GM23338 (cell line): ENCODE data around the gene FAM98C. TPM values are rescaled to one million over a fixed set of nuclear protein-coding genes. Genes with fewer than 3 reads are reported as not detected.
"Not testable (repeated sequence)": the region's sequence is repeated elsewhere in the genome, so short reads cannot be mapped to it uniquely, and the experiment has no call there.

Experiments
- ATAC-seq: fragments of 200-7000 bp; cut with Tn5 transposase; 3 replicates; pipeline ENCODE4 v1.9.1; 2020
- DNase-seq: peaks from one replicate; pipeline ENCODE4 v3.0.0-alpha.2; 2015; ENCODE audit warnings: low spot score
- H2AFZ ChIP-seq: fragments of 200-600 bp; sonication (generic); 2 replicates; pipeline ENCODE4 v1.8.0; 2016; ENCODE audit warnings: antibody characterized with exemption, mild to moderate bottlenecking, moderate library complexity
- H3F3A ChIP-seq: fragments of 200-600 bp; sonication (generic); replicated peaks from 2 replicates; pipeline ENCODE4 v1.8.0; 2017; ENCODE audit warnings: antibody characterized with exemption, mixed run types, low read depth
- H3K27ac ChIP-seq: fragments of 200-600 bp; sonication (generic); 2 replicates; pipeline ENCODE4 v1.6.1; 2016; ENCODE audit warnings: low read depth
- H3K27me3 ChIP-seq: fragments of 200-600 bp; sonication (generic); 2 replicates; pipeline ENCODE4 v1.8.0; 2016; ENCODE audit warnings: mild to moderate bottlenecking, mixed run types, moderate library complexity; ENCODE audit not compliant: insufficient read depth
- H3K36me3 ChIP-seq: fragments of 200-600 bp; sonication (generic); 2 replicates; pipeline ENCODE4 v1.8.0; 2016; ENCODE audit warnings: mild to moderate bottlenecking; ENCODE audit not compliant: insufficient read depth
- H3K4me1 ChIP-seq: fragments of 200-600 bp; sonication (generic); 2 replicates; pipeline ENCODE4 v1.8.0; 2016; ENCODE audit warnings: mild to moderate bottlenecking, moderate library complexity; ENCODE audit not compliant: insufficient read depth
- H3K4me2 ChIP-seq: fragments of 200-600 bp; sonication (generic); 2 replicates; pipeline ENCODE4 v1.7.1; 2017; ENCODE audit warnings: mixed run types
- H3K4me3 ChIP-seq: fragments of 200-600 bp; sonication (generic); 2 replicates; pipeline ENCODE4 v1.6.1; 2016; ENCODE audit warnings: mixed run types
- H3K79me2 ChIP-seq: fragments of 200-600 bp; sonication (generic); replicated peaks from 2 replicates; pipeline ENCODE4 v1.8.0; 2017; ENCODE audit warnings: mild to moderate bottlenecking; ENCODE audit not compliant: insufficient read depth
- H3K9me2 ChIP-seq: fragments of 200-600 bp; sonication (generic); 2 replicates; pipeline ENCODE4 v1.8.0; 2017; ENCODE audit not compliant: insufficient read depth
- H4K20me1 ChIP-seq: fragments of 200-600 bp; sonication (generic); replicated peaks from 2 replicates; pipeline ENCODE4 v1.8.0; 2017; ENCODE audit warnings: mild to moderate bottlenecking; ENCODE audit not compliant: insufficient read depth
- H3K27ac Mint-ChIP-seq: 2 replicates; pipeline ENCODE4 v1.8.0; 2020; ENCODE audit warnings: inconsistent platforms, mild to moderate bottlenecking, moderate library complexity, mixed read lengths
- H3K27me3 Mint-ChIP-seq: 3 replicates; pipeline ENCODE4 v1.8.0; 2022; ENCODE audit warnings: low read depth, mild to moderate bottlenecking, moderate library complexity, mixed read lengths, inconsistent platforms; ENCODE audit not compliant: insufficient read depth, poor library complexity
- H3K36me3 Mint-ChIP-seq: 3 replicates; pipeline ENCODE4 v1.8.0; 2021; ENCODE audit warnings: low read depth, mild to moderate bottlenecking, inconsistent platforms, moderate library complexity, mixed read lengths
- H3K4me1 Mint-ChIP-seq: 3 replicates; pipeline ENCODE4 v1.8.0; 2020; ENCODE audit warnings: mild to moderate bottlenecking, inconsistent platforms, mixed read lengths
- H3K4me3 Mint-ChIP-seq: 3 replicates; pipeline ENCODE4 v1.8.0; 2021; ENCODE audit warnings: moderate library complexity, mild to moderate bottlenecking, inconsistent platforms, mixed read lengths
- H3K9me3 Mint-ChIP-seq: 3 replicates; pipeline ENCODE4 v1.8.0; 2020; ENCODE audit warnings: moderate library complexity, mild to moderate bottlenecking, inconsistent platforms, mixed read lengths
- CTCF ChIP-seq, 2 experiments: fragments of 200-600 bp in 1 of 2; sonication (generic) in 1 of 2; conservative IDR thresholded peaks; 2 replicates each; pipeline versions ENCODE4 v1.5.1 to v1.6.1; 2016 to 2017; ENCODE audit warnings: antibody characterized with exemption in 2 of 2, low read depth in 2 of 2, mild to moderate bottlenecking in 2 of 2, moderate library complexity in 1 of 2
- ETS1 ChIP-seq: IDR thresholded peaks from 2 replicates; pipeline ENCODE4 v1.6.1; 2016; ENCODE audit warnings: antibody characterized with exemption
- POLR2AphosphoS5 ChIP-seq: IDR thresholded peaks from 2 replicates; pipeline ENCODE4 v1.6.1; 2016; ENCODE audit warnings: antibody characterized with exemption, low read depth
- ZNF331 ChIP-seq: fragments of 250-450 bp; sonication (Bioruptor Pico); IDR thresholded peaks from 2 replicates; pipeline ENCODE4 v1.5.0; 2020; ENCODE audit warnings: low read depth, mild to moderate bottlenecking, moderate library complexity
- polyA plus RNA-seq: library from polyadenylated mRNA; unstranded; fragments of >200 nt; fragmentation: Nextera tagmentation; extraction: Ambion mirVana; gene quantifications from 2 replicates; pipeline ENCODE4 v1.2.1, GENCODE V29; 2016
- total RNA-seq: library from RNA; depleted of rRNA; stranded (reverse); fragments of >200 nt; shearing (Covaris generic); gene quantifications from 2 replicates; pipeline ENCODE4 v1.2.3, GENCODE V29; 2014

The FAM98C gene
- total and polyA plus RNA-seq, 2 experiments from 2014 or later, result 4.3 to 7.6 TPM

- peak overlapping the region; percentile 92 for H3K27ac ChIP-seq
- H3K27me3 Mint-ChIP-seq, result peaks cover 28% of the 10 kb centered on the region
- H4K20me1 ChIP-seq, result no peaks in the 10 kb centered on the region; the same call in 1 of the 2 replicates
- peak overlapping the region; percentile 92 for H3K27ac Mint-ChIP-seq
- H3K4me1 ChIP-seq, result peaks cover 12% of the 10 kb centered on the region
- H2AFZ ChIP-seq, result peak overlapping the region; percentile 92
- H3K9me2 ChIP-seq, result no peaks in the 10 kb centered on the region
- peak overlapping the region; percentile 91 for H3K4me3 Mint-ChIP-seq
- H3K36me3 ChIP-seq, result no peaks in the 10 kb centered on the region
- peaks cover 7% of the 10 kb centered on the region; the same call in 2 of the 3 replicates for H3K9me3 Mint-ChIP-seq
- H3K4me2 ChIP-seq, result peak overlapping the region; percentile 90
- H3K79me2 ChIP-seq, result no peaks in the 10 kb centered on the region
- ATAC-seq, result peak; percentile 77
- 0 out of 2 replicates have a peak, but pooled peaks cover 11% of the 10 kb centered on the region for H3F3A ChIP-seq
- peaks cover 14% of the 10 kb centered on the region for H3K4me1 Mint-ChIP-seq
- peak; percentile 97 for DNase-seq
- H3K27me3 ChIP-seq, result peaks cover 29% of the 10 kb centered on the region
- no peak for TF ChIP-seq ZNF331 (CRISPR knock-in tag)
- no peak for TF ChIP-seq ETS1
- no peak for TF ChIP-seq CTCF (conservative IDR thresholded peaks at IDR 0.05; ENCODE audit: low read depth in 2 of 2)
- TF ChIP-seq POLR2AphosphoS5, result peak; percentile 81
- H3K4me3 ChIP-seq, result peak overlapping the region; percentile 92
- H3K36me3 Mint-ChIP-seq, result no peaks in the 10 kb centered on the region; the same call in 2 of the 3 replicates
Measured at GRCh38 chr19:38362076-38362945, 40.6 kb upstream of the FAM98C start.

- not testable (repeated sequence) for H3K9me2 ChIP-seq, H4K20me1 ChIP-seq, H3K9me3 Mint-ChIP-seq, H3K36me3 ChIP-seq, H3K27ac Mint-ChIP-seq, H2AFZ ChIP-seq, ATAC-seq, H3K36me3 Mint-ChIP-seq, H3K79me2 ChIP-seq, H3K27ac ChIP-seq, DNase-seq
- H3K4me1 ChIP-seq, result peaks cover 12% of the 10 kb centered on the region
- H3K27me3 Mint-ChIP-seq, result peaks cover 24% of the 10 kb centered on the region
- H3F3A ChIP-seq, result 0 out of 2 replicates have a peak, but pooled peaks cover 11% of the 10 kb centered on the region
- H3K4me1 Mint-ChIP-seq, result peaks cover 14% of the 10 kb centered on the region
- H3K4me2 ChIP-seq, result peak overlapping the region; percentile 90
- peak overlapping the region; percentile 92 for H3K4me3 ChIP-seq
- H3K4me3 Mint-ChIP-seq, result peak overlapping the region; percentile 91; the same call in 2 of the 3 replicates
- H3K27me3 ChIP-seq, result peaks cover 29% of the 10 kb centered on the region
Measured at GRCh38 chr19:38362946-38363688, 39.8 kb upstream of the FAM98C start.
